Body of pancreas (tissue), 4 donors: ENCODE data around the gene EXTL1. TPM values are rescaled to one million over a fixed set of nuclear protein-coding genes. Genes with fewer than 3 reads are reported as not detected.

Experiments used
- ATAC-seq: fragments of 150-250 bp; one replicate; pipeline ENCODE4 v1.9.1; 2016
- DNase-seq, 4 donors: peaks; one replicate each; pipeline ENCODE4 v3.0.0-alpha.2; 2019
- H3K27ac ChIP-seq, 4 donors: fragments of 200-600 bp; sonication (generic); 1 replicate in 3 of 4; 2 replicates in 1 of 4; pipeline versions ENCODE4 v1.5.1 to v1.6.1; 2016 to 2019; ENCODE audit warnings: mild to moderate bottlenecking in 1 of 4, mixed read lengths in 1 of 4, moderate library complexity in 1 of 4
- H3K27me3 ChIP-seq, 2 donors: fragments of 200-600 bp; sonication (generic); one replicate each; pipeline ENCODE4 v1.6.0; 2016; ENCODE audit warnings: mild to moderate bottlenecking in 1 of 2
- H3K36me3 ChIP-seq, 2 donors: fragments of 200-600 bp; sonication (generic); replicated peaks in 1 of 2; 2 replicates each; pipeline ENCODE4 v1.5.1; 2016; ENCODE audit warnings: low read depth in 2 of 2; ENCODE audit not compliant: insufficient read depth in 1 of 2
- H3K4me1 ChIP-seq: fragments of 200-600 bp; sonication (generic); one replicate; pipeline ENCODE4 v1.6.0; 2016
- H3K4me3 ChIP-seq, 2 donors: fragments of 200-600 bp; sonication (generic); 1 replicate in 1 of 2; 2 replicates in 1 of 2; pipeline ENCODE4 v1.5.1; 2016 to 2019
- H3K9me3 ChIP-seq, 3 donors: fragments of 200-600 bp; sonication (generic); 1 replicate in 2 of 3; 2 replicates in 1 of 3; pipeline ENCODE4 v1.5.1; 2016
- CTCF ChIP-seq, 7 experiments: fragments of 450-650 bp in 4 of 7; fragments of 200-600 bp in 3 of 7; sonication (generic) in 3 of 7; IDR thresholded peaks; one replicate each; pipeline ENCODE4 v1.5.1; 2016 to 2019; ENCODE audit warnings: antibody characterized with exemption in 7 of 7
- POLR2A ChIP-seq, 3 donors: fragments of 450-650 bp; IDR thresholded peaks; one replicate each; pipeline ENCODE4 v1.6.1; 2016; ENCODE audit warnings: antibody characterized with exemption in 3 of 3, mild to moderate bottlenecking in 2 of 3
- WGBS, 2 donors: methylation state at CpG; one replicate each; pipeline ENCODE4 v1.1.5; 2017; 5-methylcytosine and 5-hydroxymethylcytosine counted together
- intact Hi-C: fragments of 100-400 bp; cut with DNase I; formaldehyde crosslinking; loops from one replicate; pipeline ENCODE4 v1.15.1; 2023
- total RNA-seq, 2 donors: library from RNA; depleted of rRNA; stranded (reverse); fragments of >200 nt; gene quantifications; one replicate each; pipeline ENCODE4 v1.1.0, GENCODE V29; 2016

Gene EXTL1
- total RNA-seq, 2 donors from 2014 or later = not detected

- H3K4me3 ChIP-seq = no peak overlapping the region
- no peaks in the 10 kb centered on the region for H3K9me3 ChIP-seq
- DNase-seq = no peak
- H3K27me3 ChIP-seq = no peaks in the 10 kb centered on the region
- no peaks in the 10 kb centered on the region for H3K36me3 ChIP-seq
- no peak for ATAC-seq
- WGBS, 2 donors = 79 to 81% methylated on average over 10 of the region's 10 CpGs
- no peak overlapping the region for H3K27ac ChIP-seq
- intact Hi-C loops = no loop called here
- TF ChIP-seq CTCF (IDR thresholded peaks at IDR 0.05) (no peak), POLR2A (IDR thresholded peaks at IDR 0.05) (peak in 1 of 3 donors; percentile 7)
- peaks cover 33% of the 10 kb centered on the region for H3K4me1 ChIP-seq
Observed at GRCh38 chr1:26049531-26050247, 28.1 kb downstream of the EXTL1 start.

GRCh38 chr1:26050248-26050640 lies 28.7 kb downstream of the EXTL1 start:
- H3K27ac ChIP-seq = no peak overlapping the region
- 91% methylated on average over 6 of the region's 6 CpGs for WGBS, 2 donors

GRCh38 chr1:26053718-26054560 lies 32.4 kb downstream of the EXTL1 start:
- Histone ChIP-seq H3K27ac (no peak overlapping the region), H3K4me3 (no peak overlapping the region), H3K9me3 (no peaks in the 10 kb centered on the region), H3K27me3 (no peaks in the 10 kb centered on the region), H3K4me1 (no peaks in the 10 kb centered on the region), H3K36me3 (no peaks in the 10 kb centered on the region)
- intact Hi-C loops = no loop called here
- WGBS, 2 donors = 65 to 75% methylated on average over 10 to 16 of the region's 16 CpGs
- no peak for TF ChIP-seq POLR2A (IDR thresholded peaks at IDR 0.05)
- TF ChIP-seq CTCF (IDR thresholded peaks at IDR 0.05) = no peak
- no peak for ATAC-seq
- DNase-seq = no peak

More at GRCh38 chr1:26050248-26050640, 28.7 kb downstream of the EXTL1 start:
- Histone ChIP-seq H3K27me3 (no peaks in the 10 kb centered on the region), H3K9me3 (no peaks in the 10 kb centered on the region), H3K36me3 (no peaks in the 10 kb centered on the region), H3K4me3 (no peak overlapping the region), H3K4me1 (peaks cover 28% of the 10 kb centered on the region)
- intact Hi-C loops = no loop called here
- DNase-seq = no peak
- no peak for ATAC-seq
- TF ChIP-seq CTCF (IDR thresholded peaks at IDR 0.05) = no peak
- no peak for TF ChIP-seq POLR2A (IDR thresholded peaks at IDR 0.05)

- no peak for ATAC-seq
- H3K4me3 ChIP-seq = no peak overlapping the region
- WGBS, 2 donors = 74% methylated on average over 2 of the region's 2 CpGs
- no peaks in the 10 kb centered on the region for H3K9me3 ChIP-seq
- DNase-seq = no peak
- H3K27me3 ChIP-seq = no peaks in the 10 kb centered on the region
- H3K4me1 ChIP-seq = no peaks in the 10 kb centered on the region
- H3K27ac ChIP-seq = no peak overlapping the region
- TF ChIP-seq POLR2A (IDR thresholded peaks at IDR 0.05) (no peak), CTCF (IDR thresholded peaks at IDR 0.05) (no peak)
- no peaks in the 10 kb centered on the region for H3K36me3 ChIP-seq
- intact Hi-C loops = no loop called here
Observed at GRCh38 chr1:26055041-26055440, 33.5 kb downstream of the EXTL1 start.
